Smooth muscle cell (in vitro differentiated cells): ENCODE measurements around the gene NDUFAF8. TPM values are rescaled to one million over a fixed set of nuclear protein-coding genes. Genes with fewer than 3 reads are reported as not detected.

Source experiments
- DNase-seq: peaks from one replicate; lab custom pipeline; 2025; ENCODE audit not compliant: unreplicated experiment; lab: John Stamatoyannopoulos, UW
- H2AFZ ChIP-seq: fragments of 200-600 bp; sonication (generic); 2 replicates; pipeline ENCODE4 v1.6.0; 2016; ENCODE audit warnings: antibody characterized with exemption, low read depth, mild to moderate bottlenecking
- H3F3A ChIP-seq: fragments of 200-600 bp; sonication (generic); 2 replicates; pipeline ENCODE4 v1.6.0; 2017; ENCODE audit warnings: antibody characterized with exemption, low read depth
- H3K27ac ChIP-seq: fragments of 200-600 bp; sonication (generic); 2 replicates; pipeline ENCODE4 v1.5.1; 2016; ENCODE audit warnings: low read depth, mild to moderate bottlenecking
- H3K27me3 ChIP-seq: fragments of 200-600 bp; sonication (generic); 2 replicates; pipeline ENCODE4 v1.6.1; 2016; ENCODE audit warnings: low read depth, mild to moderate bottlenecking
- H3K36me3 ChIP-seq: fragments of 200-600 bp; sonication (generic); 2 replicates; pipeline ENCODE4 v1.5.1; 2016; ENCODE audit warnings: low read depth
- H3K4me1 ChIP-seq: fragments of 200-600 bp; sonication (generic); 2 replicates; pipeline ENCODE4 v1.5.1; 2016; ENCODE audit warnings: low read depth
- H3K4me2 ChIP-seq: fragments of 200-600 bp; sonication (generic); 2 replicates; pipeline ENCODE4 v1.6.0; 2016; ENCODE audit warnings: mild to moderate bottlenecking
- H3K4me3 ChIP-seq: fragments of 200-600 bp; sonication (generic); 2 replicates; pipeline ENCODE4 v1.5.1; 2016; ENCODE audit warnings: mild to moderate bottlenecking
- H3K79me2 ChIP-seq: fragments of 200-600 bp; sonication (generic); 2 replicates; pipeline ENCODE4 v1.6.0; 2016; ENCODE audit warnings: low read depth, mild to moderate bottlenecking
- H3K9ac ChIP-seq: fragments of 200-600 bp; sonication (generic); 2 replicates; pipeline ENCODE4 v1.6.0; 2016; ENCODE audit warnings: low read depth
- H3K9me3 ChIP-seq: fragments of 200-600 bp; sonication (generic); replicated peaks from 2 replicates; pipeline ENCODE4 v1.5.1; 2016; ENCODE audit warnings: low read depth
- H4K20me1 ChIP-seq: fragments of 200-600 bp; sonication (generic); 2 replicates; pipeline ENCODE4 v1.6.0; 2016; ENCODE audit warnings: low read depth
- CTCF ChIP-seq: fragments of 200-600 bp; sonication (generic); IDR thresholded peaks from 2 replicates; pipeline ENCODE4 v1.5.1; 2017; ENCODE audit warnings: borderline replicate concordance, mild to moderate bottlenecking, antibody characterized with exemption; ENCODE audit not compliant: insufficient read depth, poor library complexity, severe bottlenecking
- WGBS: methylation state at CpG from one replicate; pipeline ENCODE4 v1.1.7; 2016; ENCODE audit warnings: low lambda C conversion rate; 5-methylcytosine and 5-hydroxymethylcytosine counted together
- polyA plus RNA-seq: library from polyadenylated mRNA; unstranded; fragments of >200 nt; fragmentation: Nextera tagmentation; extraction: Ambion mirVana; gene quantifications from 2 replicates; pipeline ENCODE4 v1.2.1, GENCODE V29; 2016
- total RNA-seq: library from RNA; depleted of rRNA; stranded (reverse); fragments of >200 nt; gene quantifications from 2 replicates; pipeline ENCODE4 v1.2.3, GENCODE V29; 2014

Gene NDUFAF8
- total and polyA plus RNA-seq, 2 experiments from 2014 or later, result 60.6 to 111 TPM

GRCh38 chr17:81221371-81221841 lies 17.7 kb upstream of the NDUFAF8 start:
- H3K4me1 ChIP-seq, result peaks cover 17% of the 10 kb centered on the region
- peak overlapping the region; percentile 95 for H3K4me3 ChIP-seq
- peak overlapping the region; percentile 100 for H3K4me2 ChIP-seq
- no peaks in the 10 kb centered on the region for H3K36me3 ChIP-seq
- H4K20me1 ChIP-seq, result no peaks in the 10 kb centered on the region
- peaks cover 7% of the 10 kb centered on the region for H3K79me2 ChIP-seq
- TF ChIP-seq CTCF, result no peak
- H3K9me3 ChIP-seq, result no peaks in the 10 kb centered on the region
- DNase-seq, result no peak
- WGBS, result 90% methylated on average over 11 of the region's 11 CpGs
- no peak overlapping the region for H3K9ac ChIP-seq
- H3K27ac ChIP-seq, result no peak overlapping the region
- H3K27me3 ChIP-seq, result no peaks in the 10 kb centered on the region
- H2AFZ ChIP-seq, result no peak overlapping the region
- H3F3A ChIP-seq, result no peaks in the 10 kb centered on the region

- no peak for TF ChIP-seq CTCF
- 46% methylated on average over 17 of the region's 24 CpGs for WGBS
- no peak for DNase-seq
Observed at GRCh38 chr17:81221842-81222619, 17.1 kb upstream of the NDUFAF8 start.

GRCh38 chr17:81222620-81222905 lies 16.6 kb upstream of the NDUFAF8 start:
- peaks cover 7% of the 10 kb centered on the region for H3K79me2 ChIP-seq
- no peaks in the 10 kb centered on the region for H3K36me3 ChIP-seq
- no peak for DNase-seq
- no peak overlapping the region for H3K27ac ChIP-seq
- H3K4me3 ChIP-seq, result peak overlapping the region; percentile 95
- H3K4me1 ChIP-seq, result peaks cover 17% of the 10 kb centered on the region
- no peaks in the 10 kb centered on the region for H3F3A ChIP-seq
- H4K20me1 ChIP-seq, result no peaks in the 10 kb centered on the region
- WGBS, result 1% methylated on average over 22 of the region's 30 CpGs
- H3K4me2 ChIP-seq, result peak overlapping the region; percentile 100
- H3K27me3 ChIP-seq, result no peaks in the 10 kb centered on the region
- peak overlapping the region; percentile 80 for H3K9ac ChIP-seq
- H3K9me3 ChIP-seq, result no peaks in the 10 kb centered on the region
- peak overlapping the region; percentile 91 for H2AFZ ChIP-seq
- TF ChIP-seq CTCF, result no peak

More at GRCh38 chr17:81221842-81222619, 17.1 kb upstream of the NDUFAF8 start:
- no peaks in the 10 kb centered on the region for H4K20me1 ChIP-seq
- peak overlapping the region; percentile 95 for H3K4me3 ChIP-seq
- H3K36me3 ChIP-seq, result no peaks in the 10 kb centered on the region
- H3K4me2 ChIP-seq, result peak overlapping the region; percentile 100
- H3K9me3 ChIP-seq, result no peaks in the 10 kb centered on the region
- H3K4me1 ChIP-seq, result peaks cover 17% of the 10 kb centered on the region
- H3F3A ChIP-seq, result no peaks in the 10 kb centered on the region
- H3K27me3 ChIP-seq, result no peaks in the 10 kb centered on the region
- H3K9ac ChIP-seq, result peak overlapping the region; percentile 80
- H3K79me2 ChIP-seq, result peaks cover 7% of the 10 kb centered on the region
- H2AFZ ChIP-seq, result peak overlapping the region; percentile 91
- no peak overlapping the region for H3K27ac ChIP-seq
